Renal cortical epithelial cell (primary cell): ENCODE data around the gene TMEM109. TPM values are rescaled to one million over a fixed set of nuclear protein-coding genes. Genes with fewer than 3 reads are reported as not detected.
A peak's percentile ranks its signal among the peaks of the same experiment; 100 is the strongest.

ENCODE experiments used
- DNase-seq: peaks from one replicate; pipeline ENCODE4 v3.0.0-alpha.2; 2011; ENCODE audit warnings: low read depth
- total RNA-seq: library from RNA; depleted of rRNA; stranded (reverse); fragments of >200 nt; gene quantifications from 2 replicates; pipeline ENCODE4 v1.2.3, GENCODE V29; 2014

Gene TMEM109, protein sequence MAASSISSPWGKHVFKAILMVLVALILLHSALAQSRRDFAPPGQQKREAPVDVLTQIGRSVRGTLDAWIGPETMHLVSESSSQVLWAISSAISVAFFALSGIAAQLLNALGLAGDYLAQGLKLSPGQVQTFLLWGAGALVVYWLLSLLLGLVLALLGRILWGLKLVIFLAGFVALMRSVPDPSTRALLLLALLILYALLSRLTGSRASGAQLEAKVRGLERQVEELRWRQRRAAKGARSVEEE
- 18.6 and 37.7 TPM in 2 replicates for total RNA-seq

- DNase-seq = peak; percentile 85
Observed at GRCh38 chr11:60913793-60914632, at the start of gene TMEM109. TSS of gene TMEM109 (plus strand) at chr11:60914158. CDS start at chr11:60919694, 5,536 bp downstream.

- DNase-seq = no peak
Observed at GRCh38 chr11:60864856-60865513, 49.0 kb upstream of the TMEM109 start.

GRCh38 chr11:60866911-60867870 is 46.8 kb upstream of the TMEM109 start, which contains the start of gene ZP1:
TSS of gene ZP1 (plus strand) at chr11:60867542. CDS start at chr11:60867562, 20 bp downstream.
- no peak for DNase-seq

DNA sequence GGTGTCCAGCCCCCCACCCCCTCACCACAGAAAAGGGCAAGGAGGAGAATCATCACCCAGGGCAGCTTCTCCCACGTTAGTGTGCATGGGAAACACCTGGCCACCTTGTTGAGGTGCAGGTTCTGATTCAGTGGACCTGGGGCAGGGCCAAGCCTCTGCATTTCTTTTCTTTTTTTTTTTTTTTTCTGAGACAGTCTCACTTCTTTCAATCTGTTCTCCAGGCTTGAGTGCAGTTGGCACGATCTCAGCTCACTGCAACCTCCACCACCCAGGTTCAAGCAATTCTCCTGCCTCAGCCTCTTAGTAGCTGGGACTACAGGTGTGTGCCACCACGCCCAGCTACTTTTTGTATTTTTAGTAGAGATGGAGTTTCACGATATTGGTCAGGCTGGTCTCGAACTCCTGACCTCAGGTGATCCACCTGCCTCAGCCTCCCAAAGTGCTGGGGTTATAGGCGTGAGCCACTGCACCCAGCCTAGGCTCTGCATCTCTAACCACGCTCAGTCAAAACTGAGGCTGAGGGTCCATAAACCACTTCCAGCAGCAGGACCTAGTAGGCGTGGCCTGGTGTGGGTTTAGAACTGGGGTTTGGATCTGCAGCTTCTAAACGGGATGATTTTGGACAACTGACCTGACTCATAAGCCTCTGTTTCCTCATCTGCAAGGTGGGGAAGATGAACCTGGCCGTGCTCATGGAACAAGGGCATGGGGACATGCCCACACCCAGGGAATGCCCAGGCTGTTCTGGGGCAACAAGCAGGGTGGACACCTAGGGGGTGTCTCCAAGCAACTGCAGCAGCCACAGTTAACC is 45.9 kb upstream of the TMEM109 start:
- DNase-seq = no peak

- no peak for DNase-seq
Observed at GRCh38 chr11:60868682-60869450, 45.1 kb upstream of the TMEM109 start.

DNA sequence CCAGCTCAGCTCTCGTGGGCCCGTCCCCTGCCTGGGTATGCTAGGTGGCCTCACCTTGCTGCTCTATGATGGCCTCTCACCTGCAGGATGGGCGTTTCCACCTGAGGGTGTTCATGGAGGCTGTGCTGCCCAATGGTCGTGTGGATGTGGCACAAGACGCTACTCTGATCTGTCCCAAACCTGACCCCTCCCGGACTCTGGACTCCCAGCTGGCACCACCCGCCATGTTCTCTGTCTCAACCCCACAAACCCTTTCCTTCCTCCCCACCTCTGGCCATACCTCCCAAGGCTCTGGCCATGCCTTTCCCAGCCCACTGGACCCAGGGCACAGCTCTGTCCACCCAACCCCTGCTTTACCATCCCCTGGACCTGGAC is 44.5 kb upstream of the TMEM109 start:
- no peak for DNase-seq

GRCh38 chr11:60870276-60870675 is 43.7 kb upstream of the TMEM109 start:
- no peak for DNase-seq

DNA sequence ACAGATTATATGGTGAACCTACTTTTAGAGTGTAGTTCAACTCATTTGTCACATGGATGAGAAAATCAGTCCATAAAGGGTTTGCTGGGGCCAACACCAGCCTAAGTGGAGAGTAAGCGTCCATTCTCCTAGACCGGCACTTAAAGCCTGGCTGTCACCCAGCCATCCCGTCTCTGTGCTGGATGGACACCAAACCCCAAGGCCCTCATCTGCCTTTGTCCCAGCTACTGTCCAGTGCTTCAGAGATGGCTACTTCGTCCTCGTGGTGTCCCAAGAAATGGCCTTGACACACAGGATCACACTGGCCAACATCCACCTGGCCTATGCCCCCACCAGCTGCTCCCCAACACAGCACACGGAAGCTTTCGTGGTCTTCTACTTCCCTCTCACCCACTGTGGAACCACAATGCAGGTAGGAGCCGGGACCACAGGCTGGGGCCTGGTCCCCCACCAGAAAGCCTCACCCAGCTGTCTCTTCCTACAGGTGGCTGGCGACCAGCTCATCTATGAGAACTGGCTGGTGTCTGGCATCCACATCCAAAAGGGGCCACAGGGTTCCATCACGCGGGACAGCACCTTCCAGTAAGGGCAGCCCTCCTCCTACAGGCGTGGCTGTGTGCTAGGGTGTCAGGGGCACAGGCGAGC is 43.1 kb upstream of the TMEM109 start:
- no peak for DNase-seq

DNA sequence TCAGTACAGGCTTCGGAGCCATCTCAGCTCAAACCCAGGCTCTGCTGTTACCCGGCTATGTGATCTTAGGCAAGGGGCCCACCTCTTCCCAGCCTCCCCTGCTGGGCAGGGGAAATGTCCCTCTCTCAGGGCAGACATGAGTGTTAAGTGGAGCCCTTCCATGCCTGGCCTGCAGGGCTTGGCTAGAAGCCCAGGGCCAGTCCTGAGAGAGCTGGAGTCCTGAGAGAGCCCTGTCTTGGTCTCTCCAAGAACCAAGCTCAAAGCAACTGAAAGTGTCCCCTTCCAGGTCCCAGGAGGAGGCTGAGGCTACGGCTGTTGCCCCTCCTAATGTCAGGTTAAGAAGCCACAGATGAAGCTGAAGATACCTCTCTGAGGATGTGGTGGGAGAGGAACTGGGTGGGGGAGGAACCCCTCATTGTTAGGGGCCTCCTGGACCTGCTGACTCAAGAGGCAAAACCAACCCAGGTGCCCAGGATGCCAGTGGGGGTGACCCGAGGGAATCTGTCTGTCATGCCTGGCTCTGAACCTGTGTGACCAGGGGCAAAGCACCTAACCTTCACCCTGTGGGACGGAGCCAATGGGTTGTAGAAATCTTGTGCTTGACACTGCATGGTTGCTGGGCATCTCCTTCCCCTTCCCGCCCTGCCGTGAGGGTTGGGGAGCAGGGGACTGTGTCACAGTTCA is 42.4 kb upstream of the TMEM109 start:
- no peak for DNase-seq

DNA sequence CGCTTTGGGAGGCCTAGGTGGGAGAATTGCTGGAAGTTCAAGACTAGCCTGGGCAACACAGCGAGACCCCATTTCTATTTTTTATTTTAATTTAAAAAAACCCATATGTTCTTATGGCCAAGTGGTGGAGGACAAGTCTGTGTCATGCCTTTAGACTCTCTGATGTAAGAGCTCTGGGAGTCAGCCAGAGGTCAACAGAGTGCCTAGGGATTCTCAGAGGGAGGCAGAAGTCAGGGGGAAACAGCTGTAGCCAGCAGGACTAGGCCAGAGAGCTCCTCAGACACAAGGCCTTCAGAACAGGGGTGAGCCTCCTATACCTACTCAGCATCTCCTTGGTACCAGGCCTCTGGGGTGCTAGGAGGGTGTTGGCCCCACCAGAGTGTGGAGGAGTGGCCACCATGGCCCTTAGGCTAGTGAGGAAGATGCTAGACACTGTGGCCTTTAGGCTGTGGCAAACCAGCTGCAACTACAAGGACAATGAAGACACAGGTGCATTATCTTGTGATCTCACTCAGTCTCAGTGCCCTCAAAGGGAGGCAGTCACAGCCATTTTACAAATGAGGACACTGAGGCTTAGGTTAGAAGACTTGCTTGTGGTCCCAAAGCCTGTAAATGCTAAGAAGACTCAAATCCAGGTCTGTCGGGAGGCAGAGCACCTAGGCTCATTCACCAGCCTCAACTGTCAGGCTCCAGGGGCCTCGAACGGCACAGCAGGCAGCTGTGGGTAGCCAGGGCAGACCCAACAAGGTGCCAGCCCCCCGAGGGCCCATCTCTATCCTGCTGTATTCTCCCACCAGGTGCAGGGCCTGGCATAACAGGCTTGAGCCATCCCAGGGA is 41.6 kb upstream of the TMEM109 start:
- DNase-seq = peak; percentile 32

DNA sequence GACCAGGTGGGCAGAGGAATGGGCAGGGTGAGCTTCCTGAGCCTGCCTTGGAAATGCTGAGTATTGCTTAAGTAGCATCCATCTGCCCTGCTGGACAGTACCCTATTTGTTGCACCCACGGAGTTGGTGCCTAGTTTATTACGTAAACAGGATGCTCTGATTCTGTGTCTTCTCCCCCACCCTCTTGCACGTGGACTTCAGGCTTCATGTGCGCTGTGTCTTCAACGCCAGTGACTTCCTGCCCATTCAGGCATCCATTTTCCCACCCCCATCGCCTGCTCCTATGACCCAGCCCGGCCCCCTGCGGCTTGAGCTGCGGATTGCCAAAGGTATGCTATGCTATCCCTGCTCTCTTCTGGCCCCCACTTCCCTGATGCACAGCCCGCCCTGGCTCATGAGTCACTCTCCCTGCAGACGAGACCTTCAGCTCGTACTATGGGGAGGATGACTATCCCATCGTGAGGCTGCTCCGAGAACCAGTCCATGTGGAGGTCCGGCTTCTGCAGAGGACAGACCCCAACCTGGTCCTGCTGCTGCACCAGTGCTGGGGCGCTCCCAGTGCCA is 40.9 kb upstream of the TMEM109 start:
- DNase-seq = peak; percentile 66

GRCh38 chr11:60873533-60873932 is 40.4 kb upstream of the TMEM109 start:
- no peak for DNase-seq

- no peak for DNase-seq
Observed at GRCh38 chr11:60874421-60875365, 39.3 kb upstream of the TMEM109 start.

DNA sequence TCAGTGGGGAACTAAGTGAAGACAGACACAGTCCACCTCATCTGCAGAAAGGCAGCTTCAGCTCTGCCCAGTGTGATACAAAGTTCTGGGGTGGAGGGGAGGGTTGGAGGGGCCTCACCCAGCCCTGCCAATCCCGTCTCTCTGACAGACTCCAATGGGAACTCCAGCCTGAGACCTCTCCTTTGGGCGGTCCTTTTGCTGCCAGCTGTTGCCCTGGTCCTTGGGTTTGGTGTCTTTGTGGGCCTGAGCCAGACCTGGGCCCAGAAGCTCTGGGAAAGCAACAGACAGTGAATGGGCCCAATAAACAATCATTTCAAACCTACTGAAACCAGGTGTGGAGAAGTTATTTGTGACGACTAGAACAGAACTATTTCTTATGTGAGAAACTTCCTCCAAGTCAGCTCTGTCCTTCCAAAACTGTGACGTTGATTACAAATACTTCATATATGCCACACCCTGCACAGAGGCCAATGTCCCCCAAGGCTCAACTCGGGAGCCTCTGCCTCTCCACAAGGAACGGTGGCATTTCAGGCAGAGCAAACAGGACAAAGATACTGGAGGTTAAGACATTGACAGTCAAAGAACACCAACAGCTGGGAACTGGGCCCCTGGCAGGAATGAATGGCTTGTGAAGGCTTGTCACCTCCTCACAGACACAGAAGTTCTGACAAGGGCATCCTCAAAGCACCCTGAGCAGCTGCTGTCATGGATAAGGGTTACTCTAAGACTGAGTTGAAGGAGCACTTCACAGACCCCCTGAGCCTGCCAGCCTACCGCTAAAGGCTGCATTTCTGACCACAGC is 38.4 kb upstream of the TMEM109 start:
- no peak for DNase-seq

GRCh38 chr11:60876168-60876485 is 37.8 kb upstream of the TMEM109 start:
- DNase-seq = no peak
